ENCODE data around the gene B4GALT3. TPM values are rescaled to one million over a fixed set of nuclear protein-coding genes. Genes with fewer than 3 reads are reported as not detected.

Gene B4GALT3
- total and polyA plus RNA-seq, 2 donors (not counting 1 experiment from before 2014, with no cell fraction given): 17.8 to 18.7 TPM

- H3K36me3 ChIP-seq (ENCODE audit: control insufficient read depth, insufficient read depth, low read length): peaks cover 2% of the 10 kb centered on the region
- H3K79me2 ChIP-seq (ENCODE audit: control insufficient read depth, insufficient read depth, low read length): peaks cover 32% of the 10 kb centered on the region
- H3K27me3 ChIP-seq (ENCODE audit: control insufficient read depth, insufficient read depth, low read length): no peaks in the 10 kb centered on the region
- peaks cover 46% of the 10 kb centered on the region for H3K4me1 ChIP-seq (ENCODE audit: control insufficient read depth, extremely low read depth, insufficient read depth, low read length)
- no peaks in the 10 kb centered on the region for H3K9me3 ChIP-seq (ENCODE audit: control insufficient read depth, insufficient read depth, low read depth, low read length)
- H3K27ac ChIP-seq (ENCODE audit: insufficient read depth, low read length): peak within 1 kb of the TSS; percentile 95
- TF ChIP-seq EZH2 (IDR thresholded peaks at IDR 0.05; ENCODE audit: low read length, missing control alignments): no peak
- peak; percentile 8 to 23 for TF ChIP-seq CTCF (conservative IDR thresholded peaks at IDR 0.05 in 1 of 2, IDR thresholded peaks at IDR 0.05 in 1 of 2; ENCODE audit: low read depth in 1 of 2, low read length in 2 of 2)
- peak within 1 kb of the TSS; percentile 97 for H3K4me2 ChIP-seq (ENCODE audit: extremely low read depth, insufficient read depth, low read length)
- peak within 1 kb of the TSS; percentile 70 for H2AFZ ChIP-seq (ENCODE audit: low read length)
- peak; percentile 99 for DNase-seq (ENCODE audit: low read depth in 2 of 2)
- peak within 1 kb of the TSS; percentile 93 to 100 (median 98) for H3K4me3 ChIP-seq (replicated peaks in 1 of 4; ENCODE audit: control extremely low read depth in 1 of 4, insufficient read depth in 1 of 4, low read depth in 3 of 4, low read length in 4 of 4)
- no peaks in the 10 kb centered on the region for H4K20me1 ChIP-seq (ENCODE audit: control insufficient read depth, extremely low read depth, insufficient read depth, low read length)
- peak within 1 kb of the TSS; percentile 94 for H3K9ac ChIP-seq (ENCODE audit: insufficient read depth, low read length)
These were observed 24.8 kb upstream of the B4GALT3 start, which contains the start of gene NDUFS2 for GRCh38 chr1:161201836-161202712. NDUFS2 (plus strand) TSS chr1:161202367; CDS start chr1:161202386, 19 bp downstream.

- H3K27ac ChIP-seq (ENCODE audit: insufficient read depth, low read length): peak overlapping the region; percentile 95
- no peaks in the 10 kb centered on the region for H3K9me3 ChIP-seq (ENCODE audit: control insufficient read depth, insufficient read depth, low read depth, low read length)
- peak overlapping the region; percentile 22 to 100 (median 94) for H3K4me3 ChIP-seq (replicated peaks in 1 of 4; ENCODE audit: control extremely low read depth in 1 of 4, insufficient read depth in 1 of 4, low read depth in 3 of 4, low read length in 4 of 4)
- H3K27me3 ChIP-seq (ENCODE audit: control insufficient read depth, insufficient read depth, low read length): no peaks in the 10 kb centered on the region
- H2AFZ ChIP-seq (ENCODE audit: low read length): peak overlapping the region; percentile 19
- peak overlapping the region; percentile 81 for H3K9ac ChIP-seq (ENCODE audit: insufficient read depth, low read length)
- H3K4me1 ChIP-seq (ENCODE audit: control insufficient read depth, extremely low read depth, insufficient read depth, low read length): peaks cover 50% of the 10 kb centered on the region
- H3K36me3 ChIP-seq (ENCODE audit: control insufficient read depth, insufficient read depth, low read length): peaks cover under 1% of the 10 kb centered on the region
- H3K79me2 ChIP-seq (ENCODE audit: control insufficient read depth, insufficient read depth, low read length): peaks cover 34% of the 10 kb centered on the region
- no peaks in the 10 kb centered on the region for H4K20me1 ChIP-seq (ENCODE audit: control insufficient read depth, extremely low read depth, insufficient read depth, low read length)
- DNase-seq (ENCODE audit: low read depth in 2 of 2): peak in 1 of 2 donors; percentile 89
- peak overlapping the region; percentile 82 for H3K4me2 ChIP-seq (ENCODE audit: extremely low read depth, insufficient read depth, low read length)
- no peak for TF ChIP-seq CTCF (conservative IDR thresholded peaks at IDR 0.05 in 1 of 2, IDR thresholded peaks at IDR 0.05 in 1 of 2; ENCODE audit: low read depth in 1 of 2, low read length in 2 of 2)
- no peak for TF ChIP-seq EZH2 (IDR thresholded peaks at IDR 0.05; ENCODE audit: low read length, missing control alignments)
These were observed 23.9 kb upstream of the B4GALT3 start for GRCh38 chr1:161200992-161201835.

Data from fibroblast of lung (primary cell).